A673 (cell line): ENCODE results near the gene ZCCHC3. TPM values are rescaled to one million over a fixed set of nuclear protein-coding genes. Genes with fewer than 3 reads are reported as not detected.
A peak's percentile ranks its signal among the peaks of the same experiment; 100 is the strongest.

Experiments used
- BruUV-seq: library from RNA; stranded (reverse); fragments of 400-500 nt; replicated peaks from 2 replicates; lab custom pipeline; 2021; lab: Mats Ljungman, UMichigan
- CTCF ChIA-PET: fragments of 300-600 bp; sonication (Branson Sonifier 250); formaldehyde crosslinking; loops from one replicate; lab custom pipeline; 2022; ENCODE audit warnings: antibody characterized with exemption; lab: Charles Lee
- POLR2A ChIA-PET: fragments of 300-600 bp; sonication (Branson Sonifier 250); formaldehyde crosslinking; loops from one replicate; lab custom pipeline; 2022; ENCODE audit warnings: antibody characterized with exemption; ENCODE audit not compliant: low non-redundant PET; lab: Charles Lee
- DNase-seq: peaks from one replicate; pipeline ENCODE4 v3.0.0-alpha.2; 2015; ENCODE audit warnings: low spot score
- H3K27ac ChIP-seq: fragments of 200-600 bp; sonication (generic); 2 replicates; pipeline ENCODE4 v1.5.1; 2016; ENCODE audit warnings: mixed run types, low read depth, mild to moderate bottlenecking, mixed read lengths, antibody characterized with exemption, low read length; ENCODE audit not compliant: poor library complexity, severe bottlenecking
- H3K27me3 ChIP-seq: fragments of 200-600 bp; sonication (generic); replicated peaks from 2 replicates; pipeline ENCODE4 v1.6.1; 2017; ENCODE audit warnings: mixed run types, low read depth, mild to moderate bottlenecking, mixed read lengths, antibody characterized with exemption, low read length; ENCODE audit not compliant: insufficient read depth, poor library complexity
- H3K36me3 ChIP-seq: fragments of 200-600 bp; sonication (generic); 2 replicates; pipeline ENCODE4 v1.6.1; 2016; ENCODE audit warnings: mixed run types, mild to moderate bottlenecking, mixed read lengths, antibody characterized with exemption, low read length; ENCODE audit not compliant: insufficient read depth, poor library complexity, severe bottlenecking
- H3K4me1 ChIP-seq: fragments of 200-600 bp; sonication (generic); 2 replicates; pipeline ENCODE4 v1.6.1; 2017; ENCODE audit warnings: mixed run types, mild to moderate bottlenecking, mixed read lengths, antibody characterized with exemption, low read length; ENCODE audit not compliant: insufficient read depth, poor library complexity, severe bottlenecking
- H3K4me3 ChIP-seq: fragments of 200-600 bp; sonication (generic); 2 replicates; pipeline ENCODE4 v1.5.1; 2016; ENCODE audit warnings: low read depth, mixed run types, mild to moderate bottlenecking, mixed read lengths, low read length; ENCODE audit not compliant: poor library complexity, severe bottlenecking
- H3K9me3 ChIP-seq: fragments of 200-600 bp; sonication (generic); 2 replicates; pipeline ENCODE4 v1.6.1; 2016; ENCODE audit warnings: mixed run types, low read depth, mild to moderate bottlenecking, mixed read lengths, antibody characterized with exemption, low read length; ENCODE audit not compliant: poor library complexity, severe bottlenecking
- CTCF ChIP-seq: fragments of 300-800, 200-600 bp; sonication (generic); conservative IDR thresholded peaks from 2 replicates; pipeline ENCODE4 v1.5.1; 2017; ENCODE audit warnings: low read depth, mild to moderate bottlenecking, antibody characterized with exemption, low read length, moderate library complexity, mixed read lengths
- EZH2 ChIP-seq: fragments of 200-600 bp; sonication (generic); IDR thresholded peaks from 2 replicates; pipeline ENCODE4 v1.6.1; 2017; ENCODE audit warnings: borderline replicate concordance, low read depth, mild to moderate bottlenecking, mixed read lengths, antibody characterized with exemption, low read length; ENCODE audit not compliant: poor library complexity, severe bottlenecking
- intact Hi-C: fragments of 100-400 bp; cut with micrococcal nuclease; formaldehyde crosslinking; loops from one replicate; pipeline ENCODE4 v1.10.0; 2022; ENCODE audit not compliant: unreplicated experiment
- total RNA-seq: library from RNA; stranded (reverse); gene quantifications from 2 replicates; pipeline ENCODE4 v1.2.3, GENCODE V29; 2021

Gene ZCCHC3
- total RNA-seq, 1 experiment from 2014 or later: 39.6 TPM

GRCh38 chr20:313948-314347 is 16.6 kb downstream of the ZCCHC3 start:
- POLR2A ChIA-PET: interaction anchor here (0.6 kb wide), 1 partner anchor 8 kb away, joined by 7 read pairs; no protein-coding TSS in a partner anchor
- peak overlapping the region; percentile 13 for H3K27ac ChIP-seq

GRCh38 chr20:316316-317068 is 19.1 kb downstream of the ZCCHC3 start:
- no peaks in the 10 kb centered on the region for H3K36me3 ChIP-seq
- H3K27ac ChIP-seq: no peak overlapping the region
- no peak for TF ChIP-seq EZH2
- no peak for TF ChIP-seq CTCF
- intact Hi-C loops: no loop called here
- ChIA-PET CTCF (no interaction called here), POLR2A (no interaction called here)
- no peak for DNase-seq
- H3K4me1 ChIP-seq: peaks cover 5% of the 10 kb centered on the region
- H3K9me3 ChIP-seq: no peaks in the 10 kb centered on the region
- BruUV-seq: no TSS peak
- H3K27me3 ChIP-seq: no peaks in the 10 kb centered on the region
- H3K4me3 ChIP-seq: no peak overlapping the region

More at GRCh38 chr20:313948-314347, 16.6 kb downstream of the ZCCHC3 start:
- TF ChIP-seq CTCF (no peak), EZH2 (no peak)
- no peak for DNase-seq
- intact Hi-C loops: no loop called here
- Histone ChIP-seq H3K4me3 (no peak overlapping the region), H3K36me3 (no peaks in the 10 kb centered on the region), H3K27me3 (no peaks in the 10 kb centered on the region), H3K9me3 (no peaks in the 10 kb centered on the region), H3K4me1 (peaks cover 21% of the 10 kb centered on the region)
- CTCF ChIA-PET: no interaction called here
- no TSS peak for BruUV-seq

- ChIA-PET POLR2A (interaction anchor here (0.6 kb wide), 1 partner anchor 139 kb away, joined by 6 read pairs; no protein-coding TSS in a partner anchor), CTCF (interaction anchor here (1.5 kb wide), 1 partner anchor 14 kb away, joined by 4 read pairs; no protein-coding TSS in a partner anchor)
- DNase-seq: peak; percentile 93
- Histone ChIP-seq H3K27me3 (no peaks in the 10 kb centered on the region), H3K36me3 (peaks cover 12% of the 10 kb centered on the region), H3K4me1 (peaks cover 16% of the 10 kb centered on the region), H3K27ac (peak overlapping the region; percentile 79), H3K4me3 (peak overlapping the region; percentile 88), H3K9me3 (no peaks in the 10 kb centered on the region)
- intact Hi-C loops: loop anchor here (1.0 kb wide), 1 partner anchor 14 kb away; no protein-coding TSS in a partner anchor
- TF ChIP-seq EZH2 (no peak), CTCF (peak; percentile 31; the same call in 1 of the 2 replicates)
- BruUV-seq: TSS peak; percentile 95
These were observed 27.0 kb downstream of the ZCCHC3 start for GRCh38 chr20:324177-325044.
